ENCODE results near the gene MXRA8. TPM values are rescaled to one million over a fixed set of nuclear protein-coding genes. Genes with fewer than 3 reads are reported as not detected.

MXRA8 gene
- total RNA-seq, 1 donor from 2014 or later, result 440 TPM

DNA sequence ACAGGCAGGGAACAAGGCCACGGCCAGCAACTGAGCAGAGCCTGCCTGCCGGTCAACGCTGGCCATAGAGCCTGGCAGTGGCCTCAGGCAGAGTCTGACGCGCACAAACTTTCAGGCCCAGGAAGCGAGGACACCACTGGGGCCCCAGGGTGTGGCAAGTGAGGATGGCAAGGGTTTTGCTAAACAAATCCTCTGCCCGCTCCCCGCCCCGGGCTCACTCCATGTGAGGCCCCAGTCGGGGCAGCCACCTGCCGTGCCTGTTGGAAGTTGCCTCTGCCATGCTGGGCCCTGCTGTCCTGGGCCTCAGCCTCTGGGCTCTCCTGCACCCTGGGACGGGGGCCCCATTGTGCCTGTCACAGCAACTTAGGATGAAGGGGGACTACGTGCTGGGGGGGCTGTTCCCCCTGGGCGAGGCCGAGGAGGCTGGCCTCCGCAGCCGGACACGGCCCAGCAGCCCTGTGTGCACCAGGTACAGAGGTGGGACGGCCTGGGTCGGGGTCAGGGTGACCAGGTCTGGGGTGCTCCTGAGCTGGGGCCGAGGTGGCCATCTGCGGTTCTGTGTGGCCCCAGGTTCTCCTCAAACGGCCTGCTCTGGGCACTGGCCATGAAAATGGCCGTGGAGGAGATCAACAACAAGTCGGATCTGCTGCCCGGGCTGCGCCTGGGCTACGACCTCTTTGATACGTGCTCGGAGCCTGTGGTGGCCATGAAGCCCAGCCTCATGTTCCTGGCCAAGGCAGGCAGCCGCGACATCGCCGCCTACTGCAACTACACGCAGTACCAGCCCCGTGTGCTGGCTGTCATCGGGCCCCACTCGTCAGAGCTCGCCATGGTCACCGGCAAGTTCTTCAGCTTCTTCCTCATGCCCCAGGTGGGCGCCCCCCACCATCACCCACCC is 27.0 kb downstream of the MXRA8 start, which contains the start of gene TAS1R3:
Gene TAS1R3, plus strand, starts transcription at position 213 of the 898 bp plus-strand sequence. Its CDS starts 66 bp downstream, at position 279.
- peak within 1 kb of the TSS; percentile 4 for H3K4me3 Mint-ChIP-seq (ENCODE audit: unreplicated experiment)
- no peak for DNase-seq (ENCODE audit: extremely low spot score, unreplicated experiment)
- H3K27ac Mint-ChIP-seq (ENCODE audit: unreplicated experiment), result peak within 1 kb of the TSS; percentile 89
- H3K4me1 Mint-ChIP-seq (ENCODE audit: unreplicated experiment), result peaks cover 20% of the 10 kb centered on the region
- no peaks in the 10 kb centered on the region for H3K27me3 Mint-ChIP-seq (ENCODE audit: unreplicated experiment)
- TF ChIP-seq, protein P1, sequence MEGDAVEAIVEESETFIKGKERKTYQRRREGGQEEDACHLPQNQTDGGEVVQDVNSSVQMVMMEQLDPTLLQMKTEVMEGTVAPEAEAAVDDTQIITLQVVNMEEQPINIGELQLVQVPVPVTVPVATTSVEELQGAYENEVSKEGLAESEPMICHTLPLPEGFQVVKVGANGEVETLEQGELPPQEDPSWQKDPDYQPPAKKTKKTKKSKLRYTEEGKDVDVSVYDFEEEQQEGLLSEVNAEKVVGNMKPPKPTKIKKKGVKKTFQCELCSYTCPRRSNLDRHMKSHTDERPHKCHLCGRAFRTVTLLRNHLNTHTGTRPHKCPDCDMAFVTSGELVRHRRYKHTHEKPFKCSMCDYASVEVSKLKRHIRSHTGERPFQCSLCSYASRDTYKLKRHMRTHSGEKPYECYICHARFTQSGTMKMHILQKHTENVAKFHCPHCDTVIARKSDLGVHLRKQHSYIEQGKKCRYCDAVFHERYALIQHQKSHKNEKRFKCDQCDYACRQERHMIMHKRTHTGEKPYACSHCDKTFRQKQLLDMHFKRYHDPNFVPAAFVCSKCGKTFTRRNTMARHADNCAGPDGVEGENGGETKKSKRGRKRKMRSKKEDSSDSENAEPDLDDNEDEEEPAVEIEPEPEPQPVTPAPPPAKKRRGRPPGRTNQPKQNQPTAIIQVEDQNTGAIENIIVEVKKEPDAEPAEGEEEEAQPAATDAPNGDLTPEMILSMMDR (IDR thresholded peaks at IDR 0.05), result no peak
- H3K9me3 Mint-ChIP-seq (ENCODE audit: unreplicated experiment), result no peaks in the 10 kb centered on the region
- no peaks in the 10 kb centered on the region for H3K36me3 Mint-ChIP-seq (ENCODE audit: unreplicated experiment)

DNA sequence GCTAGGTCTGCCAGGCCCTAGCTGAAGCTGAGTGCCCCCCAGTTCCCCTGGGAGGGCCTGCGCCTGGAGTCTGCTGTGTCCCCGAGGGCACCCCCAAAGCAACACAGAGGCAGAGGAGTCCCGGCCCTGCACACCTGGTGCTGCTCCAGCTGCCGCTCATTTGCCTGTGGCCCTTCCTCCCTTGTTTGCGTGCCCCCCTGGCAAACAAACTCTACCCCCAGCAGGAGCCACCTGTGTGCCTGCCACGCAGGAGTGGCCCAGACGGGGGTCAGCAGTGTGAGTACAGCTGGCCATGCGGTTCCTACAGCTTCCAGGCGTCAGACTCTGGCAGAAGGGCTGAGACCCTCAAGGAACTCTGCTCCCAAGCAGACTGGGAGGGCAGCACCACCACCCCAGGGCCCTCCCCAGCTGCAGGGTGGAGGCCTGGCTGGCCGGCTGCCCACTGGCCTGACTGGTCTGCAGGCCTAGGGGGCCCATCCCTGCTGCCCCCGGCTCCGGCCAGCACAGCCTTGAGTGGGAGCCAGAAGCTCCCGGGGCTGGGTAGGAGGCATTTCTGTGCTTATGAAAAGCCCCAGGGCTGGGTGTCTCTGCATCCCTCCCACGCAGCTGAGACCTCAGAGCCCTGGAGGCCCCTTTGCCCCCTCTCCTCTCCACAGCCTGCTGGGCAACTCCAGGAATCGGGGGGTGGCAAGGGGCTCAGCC is 27.8 kb downstream of the MXRA8 start:
- Mint-ChIP-seq H3K9me3 (ENCODE audit: unreplicated experiment) (no peaks in the 10 kb centered on the region), H3K4me3 (ENCODE audit: unreplicated experiment) (peak overlapping the region; percentile 4), H3K27ac (ENCODE audit: unreplicated experiment) (peak overlapping the region; percentile 89), H3K36me3 (ENCODE audit: unreplicated experiment) (no peaks in the 10 kb centered on the region), H3K4me1 (ENCODE audit: unreplicated experiment) (peaks cover 22% of the 10 kb centered on the region), H3K27me3 (ENCODE audit: unreplicated experiment) (no peaks in the 10 kb centered on the region)
- no peak for DNase-seq (ENCODE audit: extremely low spot score, unreplicated experiment)
- TF ChIP-seq, protein P1 (IDR thresholded peaks at IDR 0.05), result no peak

DNA sequence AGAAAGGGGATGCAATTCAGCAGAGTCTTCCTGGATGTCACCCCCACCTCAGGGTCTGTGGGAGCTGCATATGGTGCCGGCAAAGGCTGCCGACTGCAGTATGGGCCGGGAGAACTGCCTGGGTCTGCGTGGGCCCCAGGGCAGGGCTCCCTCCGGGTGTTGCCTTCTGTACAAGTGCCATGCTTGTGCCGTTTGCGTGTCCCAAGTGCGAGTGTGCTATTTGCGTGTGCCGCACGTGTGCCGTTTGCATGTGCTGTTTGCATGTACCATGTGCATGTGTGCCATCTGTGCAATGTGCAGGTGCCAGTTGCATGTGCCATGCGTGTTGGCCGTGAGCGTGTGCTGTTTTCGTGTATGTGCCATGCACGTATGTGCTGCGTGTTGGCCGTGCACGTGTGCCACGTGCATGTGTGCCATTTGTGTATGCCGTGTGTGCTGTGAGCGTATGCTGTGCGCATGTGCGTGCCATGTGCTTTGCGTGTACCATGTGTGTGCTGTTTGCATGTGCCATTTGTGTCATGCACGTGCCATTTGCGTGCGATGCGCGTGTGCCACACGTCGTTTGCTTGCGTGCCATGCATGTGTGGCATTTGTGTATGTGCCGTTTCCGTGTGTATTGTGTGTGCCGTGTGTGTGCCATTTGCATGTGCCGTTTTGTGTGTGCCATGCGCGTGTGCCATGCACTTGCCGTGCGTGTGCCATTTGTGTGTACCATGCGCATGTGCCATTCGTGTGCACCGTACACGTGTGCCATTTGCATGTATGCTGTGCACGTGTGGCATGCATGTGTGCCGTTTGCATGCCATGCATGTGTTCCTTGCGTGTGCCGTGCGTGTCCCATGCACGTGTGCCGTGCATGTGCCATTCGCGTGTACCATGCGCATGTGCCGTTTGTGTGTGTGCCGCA is 28.8 kb downstream of the MXRA8 start:
- no peaks in the 10 kb centered on the region for H3K36me3 Mint-ChIP-seq (ENCODE audit: unreplicated experiment)
- H3K4me3 Mint-ChIP-seq (ENCODE audit: unreplicated experiment), result no peak overlapping the region
- DNase-seq (ENCODE audit: extremely low spot score, unreplicated experiment), result no peak
- TF ChIP-seq, protein P1 (IDR thresholded peaks at IDR 0.05), result no peak
- no peak overlapping the region for H3K27ac Mint-ChIP-seq (ENCODE audit: unreplicated experiment)
- H3K9me3 Mint-ChIP-seq (ENCODE audit: unreplicated experiment), result no peaks in the 10 kb centered on the region
- H3K27me3 Mint-ChIP-seq (ENCODE audit: unreplicated experiment), result no peaks in the 10 kb centered on the region
- peaks cover 26% of the 10 kb centered on the region for H3K4me1 Mint-ChIP-seq (ENCODE audit: unreplicated experiment)

DNA sequence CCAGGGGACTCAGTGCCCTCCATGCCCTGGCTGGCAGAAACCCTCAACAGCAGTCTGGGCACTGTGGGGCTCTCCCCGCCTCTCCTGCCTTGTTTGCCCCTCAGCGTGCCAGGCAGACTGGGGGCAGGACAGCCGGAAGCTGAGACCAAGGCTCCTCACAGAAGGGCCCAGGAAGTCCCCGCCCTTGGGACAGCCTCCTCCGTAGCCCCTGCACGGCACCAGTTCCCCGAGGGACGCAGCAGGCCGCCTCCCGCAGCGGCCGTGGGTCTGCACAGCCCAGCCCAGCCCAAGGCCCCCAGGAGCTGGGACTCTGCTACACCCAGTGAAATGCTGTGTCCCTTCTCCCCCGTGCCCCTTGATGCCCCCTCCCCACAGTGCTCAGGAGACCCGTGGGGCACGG is 30.1 kb downstream of the MXRA8 start:
- H3K4me1 Mint-ChIP-seq (ENCODE audit: unreplicated experiment), result peaks cover 31% of the 10 kb centered on the region
- no peaks in the 10 kb centered on the region for H3K9me3 Mint-ChIP-seq (ENCODE audit: unreplicated experiment)
- H3K4me3 Mint-ChIP-seq (ENCODE audit: unreplicated experiment), result no peak overlapping the region
- H3K27ac Mint-ChIP-seq (ENCODE audit: unreplicated experiment), result no peak overlapping the region
- no peaks in the 10 kb centered on the region for H3K27me3 Mint-ChIP-seq (ENCODE audit: unreplicated experiment)
- TF ChIP-seq, protein P1 (IDR thresholded peaks at IDR 0.05), result no peak
- DNase-seq (ENCODE audit: extremely low spot score, unreplicated experiment), result no peak
- no peaks in the 10 kb centered on the region for H3K36me3 Mint-ChIP-seq (ENCODE audit: unreplicated experiment)
